ENCODE data around the gene EPB41L1. TPM values are rescaled to one million over a fixed set of nuclear protein-coding genes. Genes with fewer than 3 reads are reported as not detected.

EPB41L1 gene
- total and polyA plus RNA-seq, 8 donors, result 17.6 to 40.5 (median 30.8) TPM

DNA sequence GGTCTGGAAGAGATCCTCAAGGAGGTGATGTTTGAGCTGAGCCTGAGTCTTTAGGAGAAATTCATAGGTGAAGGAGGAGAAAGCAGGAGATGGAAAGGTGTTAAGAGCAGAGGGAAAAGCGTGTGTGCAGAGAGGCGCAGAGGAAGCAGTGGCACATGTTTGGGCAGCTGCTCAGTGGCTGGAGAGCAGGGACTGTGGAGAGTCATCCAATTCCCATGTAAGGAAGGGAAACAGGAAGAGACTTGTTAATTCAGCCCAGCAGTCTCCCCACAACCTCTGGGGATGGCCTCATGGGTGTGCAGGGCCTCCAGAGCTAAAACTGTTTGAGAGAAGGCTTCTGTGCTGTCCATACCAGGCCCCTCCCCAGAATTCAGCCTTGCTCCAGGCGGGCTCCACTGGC is 98.0 kb downstream of the EPB41L1 start:
- Histone ChIP-seq H3K36me3 (peaks cover 0 to 22% (median 7%) of the 10 kb centered on the region in 3 donors), H3K4me1 (no peaks in the 10 kb centered on the region), H3K4me3 (no peak overlapping the region), H3K9me3 (no peaks in the 10 kb centered on the region), H3K27me3 (no peaks in the 10 kb centered on the region), H3K27ac (no peak overlapping the region)
- 93 to 96% methylated on average over 3 of the region's 3 CpGs for WGBS, 2 donors
- intact Hi-C loops (cut with DNase I), result no loop called here
- no peak for TF ChIP-seq CTCF (IDR thresholded peaks at IDR 0.05)
- no peak for ATAC-seq
- no peak for DNase-seq
- FAIRE-seq, result no peak

GRCh38 chr20:36253036-36253435 is 98.5 kb downstream of the EPB41L1 start:
- ATAC-seq (no peak), DNase-seq (no peak), FAIRE-seq (no peak)
- 91 to 93% methylated on average over 9 of the region's 9 CpGs for WGBS, 2 donors
- intact Hi-C loops (cut with DNase I), result no loop called here
- H3K27ac ChIP-seq, result no peak overlapping the region
- no peak overlapping the region for H3K4me3 ChIP-seq
- H3K36me3 ChIP-seq, result peaks cover 0 to 19% (median 7%) of the 10 kb centered on the region in 3 donors
- H3K4me1 ChIP-seq, result no peaks in the 10 kb centered on the region
- no peak for TF ChIP-seq CTCF (IDR thresholded peaks at IDR 0.05)
- no peaks in the 10 kb centered on the region for H3K27me3 ChIP-seq
- no peaks in the 10 kb centered on the region for H3K9me3 ChIP-seq

- no peak for FAIRE-seq
- intact Hi-C loops (cut with DNase I), result no loop called here
- WGBS, 2 donors, result 63 to 71% methylated on average over 2 of the region's 2 CpGs
Measured at GRCh38 chr20:36254076-36254475, 99.5 kb downstream of the EPB41L1 start.

GRCh38 chr20:36255445-36255844 is 100.9 kb downstream of the EPB41L1 start:
- H3K27me3 ChIP-seq, result no peaks in the 10 kb centered on the region
- WGBS, 2 donors, result 87 to 92% methylated on average over 12 of the region's 12 CpGs
- no peaks in the 10 kb centered on the region for H3K9me3 ChIP-seq
- no peak overlapping the region for H3K4me3 ChIP-seq
- DNase-seq (no peak), ATAC-seq (no peak), FAIRE-seq (no peak)
- H3K27ac ChIP-seq, result no peak overlapping the region
- intact Hi-C loops (cut with DNase I), result no loop called here
- peaks cover 0 to 11% (median 4%) of the 10 kb centered on the region in 3 donors for H3K36me3 ChIP-seq
- H3K4me1 ChIP-seq, result no peaks in the 10 kb centered on the region
- no peak for TF ChIP-seq CTCF (IDR thresholded peaks at IDR 0.05)

More at GRCh38 chr20:36254076-36254475, 99.5 kb downstream of the EPB41L1 start:
- no peak overlapping the region for H3K4me3 ChIP-seq
- H3K27ac ChIP-seq, result no peak overlapping the region
- no peak for TF ChIP-seq CTCF (IDR thresholded peaks at IDR 0.05)
- no peaks in the 10 kb centered on the region for H3K9me3 ChIP-seq
- ATAC-seq (no peak), DNase-seq (no peak)
- H3K27me3 ChIP-seq, result no peaks in the 10 kb centered on the region
- H3K36me3 ChIP-seq, result peaks cover 0 to 11% (median 4%) of the 10 kb centered on the region in 3 donors
- no peaks in the 10 kb centered on the region for H3K4me1 ChIP-seq

GRCh38 chr20:36259177-36260061 is 104.9 kb downstream of the EPB41L1 start:
- 61 to 69% methylated on average over 16 of the region's 16 CpGs for WGBS, 2 donors
- no peak for TF ChIP-seq CTCF (IDR thresholded peaks at IDR 0.05)
- Histone ChIP-seq H3K27ac (no peak overlapping the region), H3K27me3 (no peaks in the 10 kb centered on the region), H3K36me3 (peaks cover 0 to 11% (median 0%) of the 10 kb centered on the region in 3 donors), H3K4me1 (no peaks in the 10 kb centered on the region), H3K4me3 (no peak overlapping the region), H3K9me3 (no peaks in the 10 kb centered on the region)
- no peak for DNase-seq
- no peak for ATAC-seq
- intact Hi-C loops (cut with DNase I), result no loop called here
- no peak for FAIRE-seq
